Ishikawa (cell line): ENCODE data around the gene MS4A12.

Source experiments
- CEBPB ChIP-seq: IDR thresholded peaks from 2 replicates; pipeline ENCODE4 v1.6.1; 2012
- CREB1 ChIP-seq: IDR thresholded peaks from 2 replicates; pipeline ENCODE4 v1.6.1; 2012; ENCODE audit warnings: low read depth
- EGR1 ChIP-seq: IDR thresholded peaks from 2 replicates; pipeline ENCODE4 v1.6.1; 2012
- EP300 ChIP-seq: IDR thresholded peaks from 2 replicates; pipeline ENCODE4 v1.6.1; 2012; ENCODE audit warnings: borderline replicate concordance
- FOXM1 ChIP-seq: IDR thresholded peaks from 2 replicates; pipeline ENCODE4 v1.6.1; 2012; ENCODE audit warnings: low read depth, borderline replicate concordance
- NFIC ChIP-seq: IDR thresholded peaks from 2 replicates; pipeline ENCODE4 v1.6.1; 2012
- RAD21 ChIP-seq: IDR thresholded peaks from 2 replicates; pipeline ENCODE4 v1.6.1; 2012; ENCODE audit warnings: low read depth
- TAF1 ChIP-seq: IDR thresholded peaks from 2 replicates; pipeline ENCODE4 v1.6.1; 2012; ENCODE audit warnings: low read depth, mild to moderate bottlenecking
- TCF12 ChIP-seq: IDR thresholded peaks from 2 replicates; pipeline ENCODE4 v1.6.1; 2012; ENCODE audit warnings: low read depth
- TEAD4 ChIP-seq: IDR thresholded peaks from 2 replicates; pipeline ENCODE4 v1.6.1; 2012
- YY1 ChIP-seq: IDR thresholded peaks from 2 replicates; pipeline ENCODE4 v1.6.1; 2012; ENCODE audit warnings: low read depth
- ZBTB7A ChIP-seq: IDR thresholded peaks from 2 replicates; pipeline ENCODE4 v1.6.1; 2012; ENCODE audit warnings: low read depth
- TF ChIP-seq, protein P1 (sequence below): IDR thresholded peaks from 2 replicates; pipeline ENCODE4 v1.6.1; 2012
- TF ChIP-seq, protein P2 (sequence below): IDR thresholded peaks from 2 replicates; pipeline ENCODE4 v1.6.1; 2012; ENCODE audit warnings: low read depth, mild to moderate bottlenecking
- TF ChIP-seq, protein P3 (sequence below): IDR thresholded peaks from 2 replicates; pipeline ENCODE4 v1.6.1; 2012

The MS4A12 gene

DNA sequence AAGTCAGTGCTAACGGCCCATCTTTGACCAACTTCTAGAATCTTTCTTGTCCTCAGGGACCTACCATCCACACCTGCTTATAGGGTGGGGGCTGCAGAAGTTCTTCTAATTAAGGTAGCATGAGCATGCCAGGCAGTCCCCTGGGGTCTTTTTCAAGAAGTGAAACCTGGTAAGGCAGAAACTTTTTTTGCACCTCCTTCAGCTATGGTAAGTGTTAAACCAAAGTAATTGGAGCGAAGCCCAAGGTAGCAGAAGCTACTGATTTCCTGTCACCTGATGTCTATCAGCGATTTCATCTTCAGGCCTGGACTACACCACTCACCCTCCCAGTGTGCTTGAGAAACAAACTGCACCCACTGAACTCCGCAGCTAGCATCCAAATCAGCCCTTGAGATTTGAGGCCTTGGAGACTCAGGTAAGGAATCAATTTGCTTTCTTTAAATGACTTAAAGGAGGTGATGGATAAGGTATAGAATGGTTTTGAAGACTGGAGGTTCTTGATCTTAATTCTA is 37.0 kb upstream of the MS4A12 start, which contains the start of gene MS4A1:
Gene MS4A1, plus strand, starts transcription at position 317 of the 512 bp plus-strand sequence. CDS start 6,528 bp downstream, outside the sequence.
- TF ChIP-seq TEAD4 (no peak), RAD21 (no peak), EP300 (no peak), EGR1 (no peak), CEBPB (no peak), ZBTB7A (no peak), NFIC (no peak), TCF12 (no peak), YY1 (no peak)
- TF ChIP-seq, protein P1, sequence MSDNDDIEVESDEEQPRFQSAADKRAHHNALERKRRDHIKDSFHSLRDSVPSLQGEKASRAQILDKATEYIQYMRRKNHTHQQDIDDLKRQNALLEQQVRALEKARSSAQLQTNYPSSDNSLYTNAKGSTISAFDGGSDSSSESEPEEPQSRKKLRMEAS: no peak
- TF ChIP-seq, protein P2, sequence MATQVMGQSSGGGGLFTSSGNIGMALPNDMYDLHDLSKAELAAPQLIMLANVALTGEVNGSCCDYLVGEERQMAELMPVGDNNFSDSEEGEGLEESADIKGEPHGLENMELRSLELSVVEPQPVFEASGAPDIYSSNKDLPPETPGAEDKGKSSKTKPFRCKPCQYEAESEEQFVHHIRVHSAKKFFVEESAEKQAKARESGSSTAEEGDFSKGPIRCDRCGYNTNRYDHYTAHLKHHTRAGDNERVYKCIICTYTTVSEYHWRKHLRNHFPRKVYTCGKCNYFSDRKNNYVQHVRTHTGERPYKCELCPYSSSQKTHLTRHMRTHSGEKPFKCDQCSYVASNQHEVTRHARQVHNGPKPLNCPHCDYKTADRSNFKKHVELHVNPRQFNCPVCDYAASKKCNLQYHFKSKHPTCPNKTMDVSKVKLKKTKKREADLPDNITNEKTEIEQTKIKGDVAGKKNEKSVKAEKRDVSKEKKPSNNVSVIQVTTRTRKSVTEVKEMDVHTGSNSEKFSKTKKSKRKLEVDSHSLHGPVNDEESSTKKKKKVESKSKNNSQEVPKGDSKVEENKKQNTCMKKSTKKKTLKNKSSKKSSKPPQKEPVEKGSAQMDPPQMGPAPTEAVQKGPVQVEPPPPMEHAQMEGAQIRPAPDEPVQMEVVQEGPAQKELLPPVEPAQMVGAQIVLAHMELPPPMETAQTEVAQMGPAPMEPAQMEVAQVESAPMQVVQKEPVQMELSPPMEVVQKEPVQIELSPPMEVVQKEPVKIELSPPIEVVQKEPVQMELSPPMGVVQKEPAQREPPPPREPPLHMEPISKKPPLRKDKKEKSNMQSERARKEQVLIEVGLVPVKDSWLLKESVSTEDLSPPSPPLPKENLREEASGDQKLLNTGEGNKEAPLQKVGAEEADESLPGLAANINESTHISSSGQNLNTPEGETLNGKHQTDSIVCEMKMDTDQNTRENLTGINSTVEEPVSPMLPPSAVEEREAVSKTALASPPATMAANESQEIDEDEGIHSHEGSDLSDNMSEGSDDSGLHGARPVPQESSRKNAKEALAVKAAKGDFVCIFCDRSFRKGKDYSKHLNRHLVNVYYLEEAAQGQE: no peak
- TF ChIP-seq, protein P3, sequence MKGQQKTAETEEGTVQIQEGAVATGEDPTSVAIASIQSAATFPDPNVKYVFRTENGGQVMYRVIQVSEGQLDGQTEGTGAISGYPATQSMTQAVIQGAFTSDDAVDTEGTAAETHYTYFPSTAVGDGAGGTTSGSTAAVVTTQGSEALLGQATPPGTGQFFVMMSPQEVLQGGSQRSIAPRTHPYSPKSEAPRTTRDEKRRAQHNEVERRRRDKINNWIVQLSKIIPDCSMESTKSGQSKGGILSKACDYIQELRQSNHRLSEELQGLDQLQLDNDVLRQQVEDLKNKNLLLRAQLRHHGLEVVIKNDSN: no peak

DNA sequence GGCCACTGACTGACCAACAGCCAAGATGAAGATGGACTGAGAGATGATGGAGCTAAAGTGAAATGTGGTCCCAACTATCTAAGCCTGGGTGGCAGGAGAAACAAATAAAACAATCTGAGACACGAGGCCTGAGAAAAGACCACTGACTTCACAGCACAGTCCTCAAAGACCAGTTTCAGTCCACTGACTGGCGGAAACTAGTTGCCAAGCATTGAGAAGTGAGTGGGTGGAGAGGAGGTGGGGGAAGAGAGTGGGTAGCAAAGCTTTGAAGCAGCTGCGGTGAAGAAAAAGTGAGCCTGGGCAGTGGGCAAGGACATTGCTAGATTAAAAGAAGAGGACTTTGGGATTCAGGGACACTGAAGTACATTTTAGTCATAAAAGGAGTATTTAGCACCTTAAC is 35.0 kb upstream of the MS4A12 start:
- TF ChIP-seq, protein P1: no peak
- TF ChIP-seq ZBTB7A (no peak), CEBPB (no peak), TCF12 (no peak), EP300 (no peak), YY1 (no peak), EGR1 (no peak), TAF1 (no peak), FOXM1 (no peak), RAD21 (no peak), NFIC (no peak), TEAD4 (no peak)
- TF ChIP-seq, protein P2: no peak
- TF ChIP-seq, protein P3: no peak

DNA sequence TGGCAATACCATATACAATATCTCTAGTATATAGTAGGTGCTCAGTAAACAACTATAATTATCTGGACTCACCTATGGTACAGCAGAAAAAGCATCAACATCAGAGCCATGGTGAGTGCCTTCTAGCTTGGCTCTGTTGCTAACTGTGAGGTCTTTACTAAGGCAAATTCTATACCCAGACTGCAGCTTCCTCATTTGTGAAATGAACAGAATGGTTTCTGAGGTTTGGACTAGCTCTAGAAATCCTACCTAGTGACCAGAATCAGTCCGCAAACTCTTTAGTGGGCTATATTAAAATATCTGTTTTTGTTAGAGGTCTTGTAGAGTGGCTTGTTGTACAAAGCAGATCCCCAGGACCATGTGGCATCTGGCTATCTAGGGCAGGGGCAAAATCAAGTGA is 33.2 kb upstream of the MS4A12 start:
- TF ChIP-seq TEAD4: no peak
- no peak for TF ChIP-seq CREB1
- no peak for TF ChIP-seq CEBPB
- TF ChIP-seq RAD21: no peak
- no peak for TF ChIP-seq EGR1
- no peak for TF ChIP-seq EP300
- TF ChIP-seq NFIC: no peak
- no peak for TF ChIP-seq YY1
- no peak for TF ChIP-seq ZBTB7A
- TF ChIP-seq, protein P2: no peak
- TF ChIP-seq TAF1: no peak
- no peak for TF ChIP-seq TCF12
- TF ChIP-seq, protein P1: no peak
- TF ChIP-seq FOXM1: no peak

DNA sequence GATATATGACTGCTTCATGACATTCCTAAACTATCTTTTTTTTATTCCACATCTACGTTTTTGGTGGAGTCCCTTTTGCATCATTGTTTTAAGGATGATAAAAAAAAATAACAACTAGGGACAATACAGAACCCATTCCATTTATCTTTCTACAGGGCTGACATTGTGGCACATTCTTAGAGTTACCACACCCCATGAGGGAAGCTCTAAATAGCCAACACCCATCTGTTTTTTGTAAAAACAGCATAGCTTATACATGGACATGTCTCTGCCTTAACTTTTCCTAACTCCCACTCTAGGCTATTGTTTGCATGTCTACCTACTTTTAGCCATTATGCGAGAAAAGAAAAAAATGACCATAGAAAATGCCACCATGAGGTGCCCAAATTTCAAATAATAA is 23.7 kb upstream of the MS4A12 start:
- TF ChIP-seq EGR1 (no peak), EP300 (no peak), RAD21 (no peak), NFIC (no peak), TAF1 (no peak)
- TF ChIP-seq, protein P3: no peak
